Measurements from ENCODE around the gene TMSB4X. TPM values are rescaled to one million over a fixed set of nuclear protein-coding genes. Genes with fewer than 3 reads are reported as not detected.

TMSB4X gene
- total and polyA plus RNA-seq, 12 donors: 700 to 3,026 (median 889) TPM

GRCh38 chrX:13010546-13010945, 35.6 kb downstream of the TMSB4X start:
- Histone ChIP-seq H3K36me3 (no peaks in the 10 kb centered on the region), H3K4me3 (no peak overlapping the region), H3K4me1 (peaks cover 0 to 65% (median 25%) of the 10 kb centered on the region in 9 donors), H3K9me3 (no peaks in the 10 kb centered on the region), H3K27ac (peak overlapping the region in 1 of 10 donors; percentile 55), H3K27me3 (peaks cover 0 to 39% (median 0%) of the 10 kb centered on the region in 7 donors)
- TF ChIP-seq CTCF (IDR thresholded peaks at IDR 0.05): no peak
- 61 to 82% methylated on average over 2 of the region's 2 CpGs for WGBS, 2 donors
- intact Hi-C loops (cut with DNase I): no loop called here
- DNase-seq (no peak), ATAC-seq (peak in 2 of 8 donors; percentile 42 to 60)

DNA sequence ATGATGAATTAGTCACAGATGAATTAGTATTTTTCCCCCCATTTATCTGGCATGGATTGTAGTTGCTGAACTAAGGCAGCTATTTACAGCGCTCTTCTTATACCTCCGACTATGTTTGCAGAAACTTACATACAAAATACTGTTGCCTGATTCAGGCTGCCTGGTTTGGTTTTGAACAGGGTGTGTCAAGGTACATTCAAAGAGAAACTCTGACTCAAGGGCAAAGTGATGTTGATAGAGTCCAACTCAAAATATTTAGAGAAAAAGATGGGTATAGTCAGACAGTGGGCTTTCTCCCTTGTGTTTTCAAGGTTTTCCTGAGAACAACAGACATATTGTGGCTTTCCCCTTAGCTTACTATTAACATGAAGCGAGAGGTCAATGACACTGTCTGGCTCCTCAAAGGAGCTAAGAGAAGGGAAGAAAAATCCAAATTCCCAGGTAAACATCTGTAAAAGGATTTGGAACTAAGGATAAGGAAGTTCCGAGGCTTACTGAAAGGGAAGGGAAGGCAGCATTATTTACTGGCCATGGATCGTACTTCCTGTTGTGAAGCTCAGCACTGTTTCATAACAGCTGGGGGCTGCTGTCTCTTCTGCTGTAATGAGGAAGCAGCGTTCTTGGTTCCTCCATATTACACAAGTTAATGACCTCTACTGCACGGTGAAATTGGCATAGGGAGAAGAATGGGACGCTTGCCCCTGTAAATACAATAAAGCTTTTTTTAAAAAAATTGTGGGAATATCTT, 38.6 kb downstream of the TMSB4X start:
- H3K27ac ChIP-seq: peak overlapping the region in 9 of 10 donors; percentile 2 to 89 (median 66)
- ATAC-seq: peak in 7 of 8 donors; percentile 66 to 89 (median 82)
- intact Hi-C loops (cut with DNase I): no loop called here

GRCh38 chrX:13014111-13015096, 39.5 kb downstream of the TMSB4X start:
- Histone ChIP-seq H3K27ac (peak overlapping the region in 8 of 10 donors; percentile 2 to 89 (median 58)), H3K4me1 (peaks cover 0 to 40% (median 12%) of the 10 kb centered on the region in 9 donors), H3K27me3 (peaks cover 0 to 32% (median 0%) of the 10 kb centered on the region in 7 donors), H3K4me3 (no peak overlapping the region), H3K9me3 (no peaks in the 10 kb centered on the region), H3K36me3 (no peaks in the 10 kb centered on the region)
- no peak for ATAC-seq
- WGBS, 2 donors: 67% methylated on average over 7 of the region's 7 CpGs
- no peak for TF ChIP-seq CTCF (IDR thresholded peaks at IDR 0.05)
- no peak for DNase-seq
- intact Hi-C loops (cut with DNase I): no loop called here

More for the DNA sequence above, 38.6 kb downstream of the TMSB4X start:
- Histone ChIP-seq H3K36me3 (no peaks in the 10 kb centered on the region), H3K9me3 (no peaks in the 10 kb centered on the region), H3K4me1 (peaks cover 0 to 41% (median 12%) of the 10 kb centered on the region in 9 donors), H3K4me3 (no peak overlapping the region), H3K27me3 (peaks cover 0 to 32% (median 0%) of the 10 kb centered on the region in 7 donors)
- TF ChIP-seq CTCF (IDR thresholded peaks at IDR 0.05): no peak
- WGBS, 2 donors: 31 to 44% methylated on average over 8 of the region's 8 CpGs
- DNase-seq: peak in 1 of 2 donors; percentile 27
